Measurements from ENCODE around the gene GALR2. TPM values are rescaled to one million over a fixed set of nuclear protein-coding genes. Genes with fewer than 3 reads are reported as not detected.

The GALR2 gene
- total and polyA plus RNA-seq, 9 of the 15 experiments (the other 6 are each of a cell fraction or from before 2014, with no cell fraction given), result 0.34 TPM; not detected in 8

- H3K9me3 ChIP-seq (replicated peaks; ENCODE audit: control insufficient read depth, insufficient read depth, low read depth, low read length), result no peaks in the 10 kb centered on the region
- no peaks in the 10 kb centered on the region for H3K36me3 ChIP-seq (ENCODE audit: control insufficient read depth, insufficient read depth, low read length)
- ChIA-PET POLR2A (interaction anchor here (0.7 to 11.3 kb wide), 5 partner anchors 44 to 165 kb away, joined by 3 to 157 read pairs (median 4); no protein-coding TSS in a partner anchor), CTCF (ENCODE audit: low intra/inter-chr PET ratio) (interaction anchor here (0.6 to 6.9 kb wide), 4 partner anchors 15 to 157 kb away, joined by 3 to 89 read pairs (median 8); no protein-coding TSS in a partner anchor)
- no peaks in the 10 kb centered on the region for H3K27me3 ChIP-seq (ENCODE audit: control insufficient read depth in 2 of 2, insufficient read depth in 2 of 2, low read length in 2 of 2)
- peaks cover 5 to 21% of the 10 kb centered on the region in 2 experiments; a peak in 4 of 5 replicates for H3K4me1 ChIP-seq (replicated peaks in 1 of 2; ENCODE audit: control insufficient read depth in 2 of 2, insufficient read depth in 2 of 2, low read length in 2 of 2)
- no peaks in the 10 kb centered on the region for H4K20me1 ChIP-seq (replicated peaks; ENCODE audit: control insufficient read depth, insufficient read depth, low read length)
- intact Hi-C loops (cut with micrococcal nuclease) (loop anchor here (5.0 kb wide), 3 partner anchors 60 to 175 kb away; no protein-coding TSS in a partner anchor), in situ Hi-C loops (cut with MboI) (no loop called here)
- peaks cover 4% of the 10 kb centered on the region for H3K9me1 ChIP-seq (ENCODE audit: control insufficient read depth, insufficient read depth, low read length)
- FAIRE-seq (no peak), DNase-seq (ENCODE audit: extremely low read depth in 1 of 4, low spot score in 3 of 4) (peak in 1 of 4 experiments; percentile 17), ATAC-seq (no peak)
- 78% methylated on average over 22 of the region's 24 CpGs for WGBS (ENCODE audit: insufficient coverage, low coverage, missing lambda C conversion rate)
- H3K79me2 ChIP-seq (ENCODE audit: control insufficient read depth, insufficient read depth, low read length), result no peaks in the 10 kb centered on the region
- no peak overlapping the region for H3K4me3 ChIP-seq
- no TSS peak for BruUV-seq (replicated peaks)
- H2AFZ ChIP-seq (ENCODE audit: low read depth, low read length), result no peak overlapping the region
- H3K27ac ChIP-seq (ENCODE audit: extremely low read depth, low read depth, low read length), result no peak overlapping the region
- no peak overlapping the region for H3K4me2 ChIP-seq (ENCODE audit: insufficient read depth, low read length)
- H3K9ac ChIP-seq (ENCODE audit: insufficient read depth in 1 of 2, low read depth in 2 of 2, low read length in 2 of 2), result peak overlapping the region in 1 of 2 experiments; percentile 81; a peak in 2 of 4 replicates
- TF ChIP-seq ZNF324 (CRISPR knock-in tag; IDR thresholded peaks at IDR 0.05) (no peak), NR2C1 (IDR thresholded peaks at IDR 0.05) (peak; percentile 52; the same call in 1 of the 2 replicates), NR2C1 (tag; IDR thresholded peaks at IDR 0.05) (0 out of 2 replicates have a peak, but pooled peaks have one; percentile 51), NR2C2 (CRISPR knock-in tag; IDR thresholded peaks at IDR 0.05) (no peak), NR2C2 (tag; IDR thresholded peaks at IDR 0.05) (peak; percentile 40; the same call in 1 of the 2 replicates), ZNF24 (IDR thresholded peaks at IDR 0.05) (0 out of 2 replicates have a peak, but pooled peaks have one; percentile 49)
Observed at GRCh38 chr17:76122431-76123190, 48.0 kb downstream of the GALR2 start.

Measured in K562 (cell line).